HepG2 (cell line): Measurements from ENCODE around the gene WDFY1. TPM values are rescaled to one million over a fixed set of nuclear protein-coding genes. Genes with fewer than 3 reads are reported as not detected.

Source experiments
- CREB3 ChIP-seq: sonication (generic); formaldehyde crosslinking; IDR thresholded peaks from 2 replicates; pipeline ENCODE4 v1.5.0; 2020; ENCODE audit warnings: missing genetic modification reagents
- E2F1 ChIP-seq: sonication (generic); formaldehyde crosslinking; IDR thresholded peaks from 2 replicates; pipeline ENCODE4 v1.5.0; 2020; ENCODE audit warnings: missing genetic modification reagents
- FLYWCH1 ChIP-seq: sonication (generic); formaldehyde crosslinking; IDR thresholded peaks from 2 replicates; pipeline ENCODE4 v1.8.1; 2023; ENCODE audit warnings: mild to moderate bottlenecking, missing genetic modification reagents
- FOXK1 ChIP-seq: sonication (generic); formaldehyde crosslinking; IDR thresholded peaks from 2 replicates; pipeline ENCODE4 v1.4.0; 2020; ENCODE audit warnings: low read depth, missing genetic modification reagents, borderline replicate concordance
- KAT7 ChIP-seq: IDR thresholded peaks from 2 replicates; pipeline ENCODE4 v1.6.1; 2018; ENCODE audit warnings: borderline replicate concordance, missing compliant biosample characterization
- KLF6 ChIP-seq: IDR thresholded peaks from 2 replicates; pipeline ENCODE4 v1.8.0; 2016; ENCODE audit warnings: missing biosample characterization, missing genetic modification reagents
- MBD4 ChIP-seq: IDR thresholded peaks from 2 replicates; pipeline ENCODE4 v1.6.1; 2012; ENCODE audit warnings: low read length, inconsistent platforms, borderline replicate concordance
- NFRKB ChIP-seq: fragments of 450-650 bp; IDR thresholded peaks from 2 replicates; pipeline ENCODE4 v1.6.1; 2017
- RAD21 ChIP-seq: fragments of 450-650 bp; formaldehyde crosslinking; IDR thresholded peaks from 2 replicates; pipeline ENCODE4 v1.5.0; 2020; ENCODE audit warnings: mild to moderate bottlenecking
- SMARCC2 ChIP-seq: fragments of 450-650 bp; IDR thresholded peaks from 2 replicates; pipeline ENCODE4 v1.6.1; 2017; ENCODE audit warnings: antibody characterized with exemption, mild to moderate bottlenecking
- SRY ChIP-seq: sonication (generic); formaldehyde crosslinking; IDR thresholded peaks from 2 replicates; pipeline ENCODE4 v1.8.0; 2022; ENCODE audit warnings: mild to moderate bottlenecking, missing genetic modification reagents
- ZNF160 ChIP-seq: sonication (generic); formaldehyde crosslinking; IDR thresholded peaks from 2 replicates; pipeline ENCODE4 v1.8.0; 2022; ENCODE audit warnings: mild to moderate bottlenecking, inconsistent platforms, missing genetic modification reagents
- ZNF17 ChIP-seq: sonication (generic); formaldehyde crosslinking; IDR thresholded peaks from 2 replicates; pipeline ENCODE4 v1.5.0; 2020; ENCODE audit warnings: mild to moderate bottlenecking, missing genetic modification reagents
- ZNF350 ChIP-seq: sonication (generic); formaldehyde crosslinking; IDR thresholded peaks from 2 replicates; pipeline ENCODE4 v1.4.0; 2020; ENCODE audit warnings: mild to moderate bottlenecking, low read depth, missing genetic modification reagents, borderline replicate concordance
- ZNF550 ChIP-seq: sonication (generic); formaldehyde crosslinking; IDR thresholded peaks from 2 replicates; pipeline ENCODE4 v1.4.0; 2020; ENCODE audit warnings: mild to moderate bottlenecking, missing genetic modification reagents, borderline replicate concordance
- ZNF639 ChIP-seq: conservative IDR thresholded peaks from 2 replicates; pipeline ENCODE4 v1.6.1; 2018; ENCODE audit warnings: missing genetic modification reagents
- ZNF883 ChIP-seq: sonication (generic); formaldehyde crosslinking; IDR thresholded peaks from 2 replicates; pipeline ENCODE4 v1.5.1; 2020; ENCODE audit warnings: mild to moderate bottlenecking, missing genetic modification reagents; ENCODE audit errors: not compliant biosample characterization
- polyA plus RNA-seq, 8 experiments: library from polyadenylated mRNA; depleted of rRNA in 3 of 8; stranded (reverse) in 7 of 8; unstranded in 1 of 8; fragments of >200 nt; fragmentation: Illumina TruSeq in 4 of 8; extraction: Trizol in 4 of 8; gene quantifications; 2 replicates each; pipeline versions ENCODE4 v1.2.1 to v1.2.3, GENCODE V29; 2011 to 2016; ENCODE audit warnings: low read depth in 4 of 8, missing spikeins in 1 of 8, mixed read lengths in 1 of 8; ENCODE audit not compliant: insufficient read depth in 1 of 8
- total RNA-seq, 5 experiments: library from RNA; depleted of rRNA; stranded (reverse); fragments of >200 nt; fragmentation: Illumina TruSeq; extraction: Trizol; gene quantifications; 2 replicates each; pipeline ENCODE4 v1.2.3, GENCODE V29; 2016; ENCODE audit warnings: low read depth in 1 of 5
- TF ChIP-seq, protein P1 (sequence below): IDR thresholded peaks from 2 replicates; pipeline ENCODE4 v1.6.1; 2018; ENCODE audit warnings: missing genetic modification reagents
- TF ChIP-seq, protein P2 (sequence below): fragments of 450-650 bp; IDR thresholded peaks from 2 replicates; pipeline ENCODE4 v1.6.1; 2017; ENCODE audit warnings: mild to moderate bottlenecking

Gene WDFY1
- total and polyA plus RNA-seq, 2 of the 13 experiments (the other 11 are each of a cell fraction or from before 2014, with no cell fraction given) = 77.0 to 78.4 TPM

DNA sequence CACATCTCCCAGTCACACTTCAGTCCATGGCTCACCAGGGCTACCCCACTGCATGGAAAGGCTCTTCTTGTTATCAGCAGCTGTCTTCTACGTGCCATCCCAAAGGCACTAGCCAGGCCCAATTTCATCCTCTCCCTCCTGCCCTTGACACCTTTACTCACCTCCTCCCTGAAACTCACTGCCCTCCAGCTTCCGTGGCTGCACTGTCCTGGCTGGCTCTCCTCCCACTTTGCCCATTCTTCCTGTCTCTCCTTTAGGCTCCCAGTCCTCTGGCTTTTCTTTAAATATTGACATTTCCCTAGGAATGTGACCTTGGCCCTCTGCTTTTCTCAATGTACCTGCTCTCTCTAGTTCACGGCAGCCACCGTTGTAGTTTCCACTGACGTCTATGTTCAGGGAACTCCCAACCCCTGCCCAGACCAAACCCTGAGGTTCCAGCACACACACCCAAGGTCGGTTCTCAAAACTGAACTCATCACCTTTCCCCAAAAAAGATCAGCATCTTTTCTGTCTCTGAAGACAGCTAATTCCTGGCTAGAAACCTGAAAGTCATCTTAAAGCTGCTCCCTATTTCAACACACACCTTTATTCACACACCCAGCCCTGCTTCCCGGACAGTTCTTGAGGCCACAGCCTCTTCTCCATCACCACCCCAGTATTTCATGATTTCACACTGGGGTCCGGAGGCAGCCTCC, 36.7 kb downstream of the WDFY1 start (continued):
- TF ChIP-seq FLYWCH1 (CRISPR knock-in tag) (no peak), ZNF883 (CRISPR knock-in tag) (peak; percentile 66), SMARCC2 (no peak), KAT7 (CRISPR knock-in tag) (no peak), ZNF160 (CRISPR knock-in tag) (no peak; the same call in 1 of the 2 replicates), CREB3 (CRISPR knock-in tag) (no peak), KLF6 (CRISPR knock-in tag) (no peak), MBD4 (no peak), ZNF17 (CRISPR knock-in tag) (peak; percentile 44; the same call in 1 of the 2 replicates), NFRKB (no peak), ZNF350 (peak; percentile 79), ZNF550 (CRISPR knock-in tag) (no peak), ZNF639 (CRISPR knock-in tag) (peak; percentile 64; the same call in 1 of the 2 replicates), SRY (no peak), E2F1 (CRISPR knock-in tag) (no peak; the same call in 1 of the 2 replicates), FOXK1 (CRISPR knock-in tag) (peak; percentile 64; the same call in 1 of the 2 replicates), RAD21 (CRISPR knock-in tag) (peak; percentile 51; the same call in 1 of the 2 replicates)
- TF ChIP-seq, protein P1, sequence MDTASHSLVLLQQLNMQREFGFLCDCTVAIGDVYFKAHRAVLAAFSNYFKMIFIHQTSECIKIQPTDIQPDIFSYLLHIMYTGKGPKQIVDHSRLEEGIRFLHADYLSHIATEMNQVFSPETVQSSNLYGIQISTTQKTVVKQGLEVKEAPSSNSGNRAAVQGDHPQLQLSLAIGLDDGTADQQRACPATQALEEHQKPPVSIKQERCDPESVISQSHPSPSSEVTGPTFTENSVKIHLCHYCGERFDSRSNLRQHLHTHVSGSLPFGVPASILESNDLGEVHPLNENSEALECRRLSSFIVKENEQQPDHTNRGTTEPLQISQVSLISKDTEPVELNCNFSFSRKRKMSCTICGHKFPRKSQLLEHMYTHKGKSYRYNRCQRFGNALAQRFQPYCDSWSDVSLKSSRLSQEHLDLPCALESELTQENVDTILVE (CRISPR knock-in tag) = 0 out of 2 replicates have a peak, but pooled peaks have one; percentile 36
- TF ChIP-seq, protein P2, sequence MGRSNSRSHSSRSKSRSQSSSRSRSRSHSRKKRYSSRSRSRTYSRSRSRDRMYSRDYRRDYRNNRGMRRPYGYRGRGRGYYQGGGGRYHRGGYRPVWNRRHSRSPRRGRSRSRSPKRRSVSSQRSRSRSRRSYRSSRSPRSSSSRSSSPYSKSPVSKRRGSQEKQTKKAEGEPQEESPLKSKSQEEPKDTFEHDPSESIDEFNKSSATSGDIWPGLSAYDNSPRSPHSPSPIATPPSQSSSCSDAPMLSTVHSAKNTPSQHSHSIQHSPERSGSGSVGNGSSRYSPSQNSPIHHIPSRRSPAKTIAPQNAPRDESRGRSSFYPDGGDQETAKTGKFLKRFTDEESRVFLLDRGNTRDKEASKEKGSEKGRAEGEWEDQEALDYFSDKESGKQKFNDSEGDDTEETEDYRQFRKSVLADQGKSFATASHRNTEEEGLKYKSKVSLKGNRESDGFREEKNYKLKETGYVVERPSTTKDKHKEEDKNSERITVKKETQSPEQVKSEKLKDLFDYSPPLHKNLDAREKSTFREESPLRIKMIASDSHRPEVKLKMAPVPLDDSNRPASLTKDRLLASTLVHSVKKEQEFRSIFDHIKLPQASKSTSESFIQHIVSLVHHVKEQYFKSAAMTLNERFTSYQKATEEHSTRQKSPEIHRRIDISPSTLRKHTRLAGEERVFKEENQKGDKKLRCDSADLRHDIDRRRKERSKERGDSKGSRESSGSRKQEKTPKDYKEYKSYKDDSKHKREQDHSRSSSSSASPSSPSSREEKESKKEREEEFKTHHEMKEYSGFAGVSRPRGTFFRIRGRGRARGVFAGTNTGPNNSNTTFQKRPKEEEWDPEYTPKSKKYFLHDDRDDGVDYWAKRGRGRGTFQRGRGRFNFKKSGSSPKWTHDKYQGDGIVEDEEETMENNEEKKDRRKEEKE = no peak
